Fibroblast of lung (primary cell): ENCODE measurements around the gene DES. TPM values are rescaled to one million over a fixed set of nuclear protein-coding genes. Genes with fewer than 3 reads are reported as not detected.

ENCODE experiments used
- DNase-seq, 2 donors: peaks; one replicate each; pipeline versions ENCODE4 v3.0.0 to v3.0.0-alpha.2; 2010; ENCODE audit warnings: low read depth in 2 of 2
- H2AFZ ChIP-seq: 2 replicates; pipeline ENCODE4 v1.5.1; 2012; ENCODE audit warnings: low read length, control low read depth, inconsistent platforms
- H3K27ac ChIP-seq: 2 replicates; pipeline ENCODE4 v1.5.1; 2011; ENCODE audit warnings: low read length, control low read depth; ENCODE audit not compliant: insufficient read depth
- H3K27me3 ChIP-seq: 2 replicates; pipeline ENCODE4 v1.5.1; 2011; ENCODE audit warnings: mild to moderate bottlenecking, low read length; ENCODE audit not compliant: control insufficient read depth, insufficient read depth
- H3K36me3 ChIP-seq: 2 replicates; pipeline ENCODE4 v1.5.1; 2011; ENCODE audit warnings: low read length; ENCODE audit not compliant: control insufficient read depth, insufficient read depth
- H3K4me1 ChIP-seq: 2 replicates; pipeline ENCODE4 v1.5.1; 2011; ENCODE audit warnings: low read length; ENCODE audit not compliant: control insufficient read depth, insufficient read depth; ENCODE audit errors: extremely low read depth
- H3K4me2 ChIP-seq: 2 replicates; pipeline ENCODE4 v1.5.1; 2011; ENCODE audit warnings: low read length, control low read depth; ENCODE audit not compliant: insufficient read depth; ENCODE audit errors: extremely low read depth
- H3K4me3 ChIP-seq, 4 experiments: fragments of 200-600 bp in 1 of 4; sonication (generic) in 1 of 4; replicated peaks in 1 of 4; 2 replicates each; pipeline ENCODE4 v1.5.1; 2011 to 2016; ENCODE audit warnings: low read length in 4 of 4, low read depth in 3 of 4, mild to moderate bottlenecking in 3 of 4, control low read depth in 2 of 4, inconsistent platforms in 1 of 4, mixed read lengths in 1 of 4; ENCODE audit not compliant: insufficient read depth in 1 of 4; ENCODE audit errors: control extremely low read depth in 1 of 4
- H3K79me2 ChIP-seq: 2 replicates; pipeline ENCODE4 v1.5.1; 2012; ENCODE audit warnings: mild to moderate bottlenecking, low read length, inconsistent platforms; ENCODE audit not compliant: control insufficient read depth, insufficient read depth
- H3K9ac ChIP-seq: 2 replicates; pipeline ENCODE4 v1.5.1; 2011; ENCODE audit warnings: mild to moderate bottlenecking, low read length, control low read depth; ENCODE audit not compliant: insufficient read depth
- H3K9me3 ChIP-seq: 2 replicates; pipeline ENCODE4 v1.5.1; 2012; ENCODE audit warnings: low read depth, low read length; ENCODE audit not compliant: control insufficient read depth, insufficient read depth
- H4K20me1 ChIP-seq: 2 replicates; pipeline ENCODE4 v1.5.1; 2011; ENCODE audit warnings: low read length; ENCODE audit not compliant: control insufficient read depth, insufficient read depth; ENCODE audit errors: extremely low read depth
- CTCF ChIP-seq, 2 donors: IDR thresholded peaks in 1 of 2; conservative IDR thresholded peaks in 1 of 2; 1 replicate in 1 of 2; 2 replicates in 1 of 2; pipeline ENCODE4 v1.5.1; 2011 to 2012; ENCODE audit warnings: low read length in 2 of 2, control low read depth in 1 of 2, inconsistent platforms in 1 of 2, low read depth in 1 of 2, mild to moderate bottlenecking in 1 of 2
- EZH2 ChIP-seq: IDR thresholded peaks from 2 replicates; pipeline ENCODE4 v1.5.1; 2012; ENCODE audit warnings: low read length, control low read depth, mild to moderate bottlenecking; ENCODE audit errors: missing control alignments
- polyA plus RNA-seq, 2 donors: library from polyadenylated mRNA; depleted of rRNA in 1 of 2; stranded (reverse) in 1 of 2; unstranded in 1 of 2; fragments of >200 nt; gene quantifications; 2 replicates each; pipeline ENCODE4 v1.2.1, GENCODE V29; 2011 to 2012; ENCODE audit warnings: missing spikeins in 1 of 2
- total RNA-seq: library from RNA; depleted of rRNA; stranded (reverse); fragments of >200 nt; gene quantifications from 2 replicates; pipeline ENCODE4 v1.2.1, GENCODE V29; 2014

DES gene
- total and polyA plus RNA-seq, 2 donors (not counting 1 experiment from before 2014, with no cell fraction given) = 11.0 to 34.7 TPM

- TF ChIP-seq CTCF (conservative IDR thresholded peaks at IDR 0.05 in 1 of 2, IDR thresholded peaks at IDR 0.05 in 1 of 2; ENCODE audit: low read depth in 1 of 2, low read length in 2 of 2) = no peak
- no peak for TF ChIP-seq EZH2
- H3K4me2 ChIP-seq = no peak overlapping the region
- no peak overlapping the region for H2AFZ ChIP-seq
- H3K9me3 ChIP-seq = no peaks in the 10 kb centered on the region
- H3K27me3 ChIP-seq = no peaks in the 10 kb centered on the region
- no peak overlapping the region for H3K9ac ChIP-seq
- H3K79me2 ChIP-seq = no peaks in the 10 kb centered on the region
- peaks cover 4% of the 10 kb centered on the region for H3K36me3 ChIP-seq
- H4K20me1 ChIP-seq = no peaks in the 10 kb centered on the region
- no peak overlapping the region for H3K4me3 ChIP-seq
- H3K27ac ChIP-seq = no peak overlapping the region
- DNase-seq = no peak
- H3K4me1 ChIP-seq = no peaks in the 10 kb centered on the region
Observed at GRCh38 chr2:219475278-219475677, 57.1 kb downstream of the DES start.

- Histone ChIP-seq H3K9me3 (no peaks in the 10 kb centered on the region), H3K4me3 (no peak overlapping the region), H3K79me2 (no peaks in the 10 kb centered on the region), H3K4me1 (no peaks in the 10 kb centered on the region), H3K4me2 (peak overlapping the region; percentile 44), H3K27ac (no peak overlapping the region), H4K20me1 (no peaks in the 10 kb centered on the region), H3K9ac (no peak overlapping the region), H3K36me3 (peaks cover 4% of the 10 kb centered on the region), H3K27me3 (no peaks in the 10 kb centered on the region), H2AFZ (no peak overlapping the region)
- TF ChIP-seq CTCF (conservative IDR thresholded peaks at IDR 0.05 in 1 of 2, IDR thresholded peaks at IDR 0.05 in 1 of 2; ENCODE audit: low read depth in 1 of 2, low read length in 2 of 2) (peak; percentile 88 to 89), EZH2 (no peak)
- DNase-seq = peak; percentile 58 to 65
Observed at GRCh38 chr2:219475697-219476651, 57.8 kb downstream of the DES start.

Other genes starting within 250 kb of the DES start
- gene SLC23A3, start 248.3 kb upstream of the DES start, total RNA-seq = 1.8 and 2.5 TPM in 2 replicates
- 0.29 and 0.52 TPM in 2 replicates for gene SLC23A3, start 248.3 kb upstream of the DES start, polyA plus RNA-seq
- 22.6 and 33.5 TPM in 2 replicates for gene CNPPD1, start 241.5 kb upstream of the DES start, total RNA-seq
- 42.2 and 49.4 TPM in 2 replicates for gene CNPPD1, start 241.5 kb upstream of the DES start, polyA plus RNA-seq
- 88.7 and 95.3 TPM in 2 replicates for gene RETREG2, start 240.1 kb upstream of the DES start, total RNA-seq
- 64.6 and 89.5 TPM in 2 replicates for gene RETREG2, start 240.1 kb upstream of the DES start, polyA plus RNA-seq
- gene ZFAND2B, start 211.6 kb upstream of the DES start, total RNA-seq = 29.3 and 40.0 TPM in 2 replicates
- 26.8 and 29.9 TPM in 2 replicates for gene ZFAND2B, start 211.6 kb upstream of the DES start, polyA plus RNA-seq
- 47.0 and 49.5 TPM in 2 replicates for gene ABCB6, start 199.4 kb upstream of the DES start, total RNA-seq
- 12.5 and 14.7 TPM in 2 replicates for gene ABCB6, start 199.4 kb upstream of the DES start, polyA plus RNA-seq
- gene ATG9A, start 188.7 kb upstream of the DES start, total RNA-seq = 27.2 and 47.2 TPM in 2 replicates
- gene ATG9A, start 188.7 kb upstream of the DES start, polyA plus RNA-seq = 64.5 and 68.2 TPM in 2 replicates
- gene ANKZF1, start 188.6 kb upstream of the DES start, total RNA-seq = 28.8 and 32.7 TPM in 2 replicates
- 9.9 and 13.2 TPM in 2 replicates for gene ANKZF1, start 188.6 kb upstream of the DES start, polyA plus RNA-seq
- 28.2 and 47.0 TPM in 2 replicates for gene GLB1L, start 172.9 kb upstream of the DES start, total RNA-seq
- gene GLB1L, start 172.9 kb upstream of the DES start, polyA plus RNA-seq = 12.8 and 16.9 TPM in 2 replicates
- gene STK16, start 172.9 kb upstream of the DES start, total RNA-seq = 26.7 and 30.7 TPM in 2 replicates
- 35.7 and 42.8 TPM in 2 replicates for gene STK16, start 172.9 kb upstream of the DES start, polyA plus RNA-seq
- not detected in 2 replicates for gene TUBA4B, start 165.1 kb upstream of the DES start, total RNA-seq
- gene TUBA4B, start 165.1 kb upstream of the DES start, polyA plus RNA-seq = not detected in 2 replicates
- 5.6 and 7.7 TPM in 2 replicates for gene TUBA4A, start 164.5 kb upstream of the DES start, total RNA-seq
- 14.7 and 34.2 TPM in 2 replicates for gene TUBA4A, start 164.5 kb upstream of the DES start, polyA plus RNA-seq
- gene DNAJB2, start 139.0 kb upstream of the DES start, total RNA-seq = 55.2 and 81.3 TPM in 2 replicates
- 24.9 and 29.8 TPM in 2 replicates for gene DNAJB2, start 139.0 kb upstream of the DES start, polyA plus RNA-seq
- gene PTPRN, start 109.0 kb upstream of the DES start, total RNA-seq = 3.5 and 10.8 TPM in 2 replicates
- 0.28 and 0.55 TPM in 2 replicates for gene PTPRN, start 109.0 kb upstream of the DES start, polyA plus RNA-seq
- not detected in 2 replicates for gene RESP18, start 85.6 kb upstream of the DES start, total RNA-seq
- not detected in 2 replicates for gene RESP18, start 85.6 kb upstream of the DES start, polyA plus RNA-seq
- 69.9 and 72.5 TPM in 2 replicates for gene DNPEP, start 30.5 kb upstream of the DES start, total RNA-seq
- gene DNPEP, start 30.5 kb upstream of the DES start, polyA plus RNA-seq = 38.2 and 44.0 TPM in 2 replicates
- gene SPEG, start 16.5 kb downstream of the DES start, total RNA-seq = 13.1 and 20.1 TPM in 2 replicates
- 5.6 and 9.5 TPM in 2 replicates for gene SPEG, start 16.5 kb downstream of the DES start, polyA plus RNA-seq
- 36.5 and 38.3 TPM in 2 replicates for gene GMPPA, start 80.5 kb downstream of the DES start, total RNA-seq
- 59.7 and 72.4 TPM in 2 replicates for gene GMPPA, start 80.5 kb downstream of the DES start, polyA plus RNA-seq
- under 0.01 and 0.33 TPM in 2 replicates for gene ASIC4, start 96.1 kb downstream of the DES start, total RNA-seq
- gene ASIC4, start 96.1 kb downstream of the DES start, polyA plus RNA-seq = not detected in 2 replicates
- 46.0 and 58.8 TPM in 2 replicates for gene CHPF, start 125.4 kb downstream of the DES start, total RNA-seq
- 23.9 and 35.8 TPM in 2 replicates for gene CHPF, start 125.4 kb downstream of the DES start, polyA plus RNA-seq
- gene TMEM198, start 125.7 kb downstream of the DES start, total RNA-seq = 0.77 and 0.99 TPM in 2 replicates
- 0.49 and 0.70 TPM in 2 replicates for gene TMEM198, start 125.7 kb downstream of the DES start, polyA plus RNA-seq
- 28.7 and 34.4 TPM in 2 replicates for gene OBSL1, start 153.2 kb downstream of the DES start, total RNA-seq
- gene OBSL1, start 153.2 kb downstream of the DES start, polyA plus RNA-seq = 15.2 and 24.7 TPM in 2 replicates
- gene INHA, start 153.9 kb downstream of the DES start, total RNA-seq = 0.26 and 0.50 TPM in 2 replicates
- gene INHA, start 153.9 kb downstream of the DES start, polyA plus RNA-seq = 0.07 and 0.15 TPM in 2 replicates
- gene STK11IP, start 179.5 kb downstream of the DES start, total RNA-seq = 12.8 and 16.8 TPM in 2 replicates
- 5.6 and 6.7 TPM in 2 replicates for gene STK11IP, start 179.5 kb downstream of the DES start, polyA plus RNA-seq
- 1.3 and 1.5 TPM in 2 replicates for gene SLC4A3, start 209.3 kb downstream of the DES start, total RNA-seq
- gene SLC4A3, start 209.3 kb downstream of the DES start, polyA plus RNA-seq = 0.93 and 1.4 TPM in 2 replicates